Stimulated activated CD8-positive, alpha-beta memory T cell treated with anti-CD3 and anti-CD28 coated beads, Interleukin-15, amount 100 ng/mL, for 4 hours (primary cell): ENCODE data around the gene NCEH1.
"Not testable (repeated sequence)": the region's sequence is repeated elsewhere in the genome, so short reads cannot be mapped to it uniquely, and the experiment has no call there.

Experiments
- DNase-seq, 2 donors: peaks; one replicate each; pipeline ENCODE4 v3.0.0-alpha.2; 2020; ENCODE audit warnings: low read depth in 2 of 2

The NCEH1 gene, protein sequence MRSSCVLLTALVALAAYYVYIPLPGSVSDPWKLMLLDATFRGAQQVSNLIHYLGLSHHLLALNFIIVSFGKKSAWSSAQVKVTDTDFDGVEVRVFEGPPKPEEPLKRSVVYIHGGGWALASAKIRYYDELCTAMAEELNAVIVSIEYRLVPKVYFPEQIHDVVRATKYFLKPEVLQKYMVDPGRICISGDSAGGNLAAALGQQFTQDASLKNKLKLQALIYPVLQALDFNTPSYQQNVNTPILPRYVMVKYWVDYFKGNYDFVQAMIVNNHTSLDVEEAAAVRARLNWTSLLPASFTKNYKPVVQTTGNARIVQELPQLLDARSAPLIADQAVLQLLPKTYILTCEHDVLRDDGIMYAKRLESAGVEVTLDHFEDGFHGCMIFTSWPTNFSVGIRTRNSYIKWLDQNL

DNA sequence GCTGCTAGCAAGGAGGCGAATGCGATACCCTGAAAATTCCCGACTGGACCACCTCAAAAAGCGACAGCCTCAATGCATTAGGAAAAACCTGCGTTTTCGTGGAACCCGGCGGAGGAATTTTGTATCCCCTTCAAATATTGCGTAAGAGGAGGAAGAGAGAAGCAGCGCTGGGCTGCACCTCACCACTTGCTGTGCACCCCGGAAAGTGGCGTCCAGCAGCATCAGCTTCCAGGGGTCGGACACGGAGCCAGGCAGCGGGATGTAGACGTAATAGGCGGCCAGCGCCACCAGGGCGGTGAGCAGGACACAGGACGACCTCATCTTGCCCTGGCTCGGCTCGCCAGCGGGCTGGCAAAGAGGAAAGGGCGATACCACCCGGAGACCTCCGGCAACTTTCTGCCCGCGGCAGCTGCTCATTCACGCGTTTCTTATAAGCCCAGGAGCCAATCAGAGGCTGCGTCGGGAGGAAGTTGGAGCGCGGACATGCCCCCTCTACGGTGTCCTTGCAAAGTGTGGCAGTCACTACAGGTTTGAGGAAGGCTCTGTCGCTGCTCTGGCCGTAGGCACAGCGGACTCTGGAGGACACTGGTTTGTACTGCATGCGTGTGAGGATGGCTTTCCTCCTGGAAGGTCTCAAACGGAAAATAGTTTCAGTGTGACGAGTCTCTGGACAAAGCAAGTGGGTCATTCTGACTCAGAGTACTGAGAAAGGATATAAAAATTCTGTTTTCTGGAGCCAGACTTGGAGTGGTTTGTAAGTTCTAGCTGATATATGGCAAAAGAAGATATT, at the start of gene NCEH1:
TSS of gene NCEH1 (minus strand) at position 404 of the 790 bp plus-strand sequence. CDS start at position 321, 83 bp downstream.
- peak; percentile 32 to 43 for DNase-seq

DNA sequence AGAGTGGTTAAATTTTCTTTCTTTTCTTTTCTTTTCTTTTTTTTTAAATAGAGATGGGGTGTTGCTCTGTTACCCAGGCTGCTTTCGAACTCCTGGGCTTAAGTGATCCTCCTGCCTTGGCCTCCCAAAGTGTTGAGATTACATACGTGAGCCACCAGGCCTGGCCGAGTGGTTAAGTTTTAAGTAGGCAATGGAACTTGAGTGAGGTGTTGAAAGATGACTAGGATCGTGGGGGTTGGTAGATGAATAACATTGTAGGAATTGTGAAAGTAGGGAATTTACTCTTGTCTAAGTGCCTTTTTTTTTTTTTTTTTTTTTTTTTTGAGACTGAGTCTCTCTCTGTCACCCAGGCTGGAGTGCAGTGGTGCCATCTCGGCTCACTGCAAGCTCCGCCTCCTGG, 49.5 kb upstream of the NCEH1 start:
- not testable (repeated sequence) for DNase-seq

DNA sequence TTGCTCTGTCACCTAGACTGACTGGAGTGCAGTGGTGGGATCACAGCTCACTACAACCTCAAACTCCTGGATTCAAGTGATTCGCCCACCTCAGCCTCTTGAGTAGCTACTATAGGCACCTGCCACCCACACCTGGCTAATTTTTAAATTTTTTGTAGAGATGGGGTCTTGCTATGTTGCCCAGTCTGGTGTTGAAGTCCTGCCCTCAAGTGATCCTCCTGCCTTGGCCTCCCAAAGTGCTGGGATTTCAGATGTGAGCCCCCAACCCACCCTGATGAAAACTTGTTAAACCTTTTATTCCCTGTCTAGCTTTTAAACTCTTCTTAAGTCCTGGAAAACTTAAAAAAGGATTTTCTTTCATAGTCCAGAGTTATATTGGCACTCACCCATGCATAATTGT, 42.3 kb upstream of the NCEH1 start:
- no peak for DNase-seq

DNA sequence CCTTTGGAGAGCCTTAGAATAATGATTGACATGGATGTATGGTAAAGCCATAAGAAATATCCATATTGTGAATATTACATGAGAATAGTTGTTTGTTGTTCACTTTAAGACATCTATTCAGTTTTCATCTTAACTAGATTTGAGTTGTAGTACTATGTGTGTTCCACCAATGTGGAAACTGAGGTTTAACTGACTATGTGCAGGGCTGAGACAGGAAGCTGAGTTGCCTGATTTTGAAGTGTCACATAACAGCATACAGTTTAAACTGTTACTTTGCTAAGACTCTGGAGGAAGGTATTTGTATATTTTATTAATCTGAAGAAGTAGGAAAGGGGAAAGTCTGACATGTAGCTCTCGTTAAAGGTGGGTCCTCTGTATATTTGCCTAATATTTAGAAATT, 41.8 kb upstream of the NCEH1 start:
- no peak for DNase-seq

DNA sequence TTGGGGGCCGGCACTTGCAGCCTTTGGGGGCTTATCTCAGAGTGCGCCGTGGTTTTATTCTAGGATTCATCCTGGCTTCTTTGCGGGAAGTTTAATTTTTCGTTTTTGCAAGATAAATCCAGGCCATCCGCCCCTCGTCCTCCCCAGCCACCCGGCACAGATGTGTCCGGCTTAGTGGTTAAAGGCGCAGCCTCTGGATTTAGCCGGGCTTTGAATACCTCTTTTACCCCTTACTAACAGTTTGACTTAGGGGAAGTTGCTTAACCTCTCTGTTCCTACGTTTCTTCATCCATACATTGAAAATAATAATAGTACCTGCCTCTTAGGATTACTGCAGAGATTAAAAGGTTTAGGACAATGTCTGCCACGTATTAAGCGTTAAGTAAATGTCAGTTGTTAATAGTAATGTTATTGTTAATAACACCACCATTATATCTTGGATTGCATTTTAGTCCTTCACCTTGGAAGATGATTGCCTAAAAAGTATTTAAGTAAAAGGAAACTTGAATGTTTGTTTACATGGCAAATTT, 40.4 kb upstream of the NCEH1 start:
- no peak for DNase-seq

DNA sequence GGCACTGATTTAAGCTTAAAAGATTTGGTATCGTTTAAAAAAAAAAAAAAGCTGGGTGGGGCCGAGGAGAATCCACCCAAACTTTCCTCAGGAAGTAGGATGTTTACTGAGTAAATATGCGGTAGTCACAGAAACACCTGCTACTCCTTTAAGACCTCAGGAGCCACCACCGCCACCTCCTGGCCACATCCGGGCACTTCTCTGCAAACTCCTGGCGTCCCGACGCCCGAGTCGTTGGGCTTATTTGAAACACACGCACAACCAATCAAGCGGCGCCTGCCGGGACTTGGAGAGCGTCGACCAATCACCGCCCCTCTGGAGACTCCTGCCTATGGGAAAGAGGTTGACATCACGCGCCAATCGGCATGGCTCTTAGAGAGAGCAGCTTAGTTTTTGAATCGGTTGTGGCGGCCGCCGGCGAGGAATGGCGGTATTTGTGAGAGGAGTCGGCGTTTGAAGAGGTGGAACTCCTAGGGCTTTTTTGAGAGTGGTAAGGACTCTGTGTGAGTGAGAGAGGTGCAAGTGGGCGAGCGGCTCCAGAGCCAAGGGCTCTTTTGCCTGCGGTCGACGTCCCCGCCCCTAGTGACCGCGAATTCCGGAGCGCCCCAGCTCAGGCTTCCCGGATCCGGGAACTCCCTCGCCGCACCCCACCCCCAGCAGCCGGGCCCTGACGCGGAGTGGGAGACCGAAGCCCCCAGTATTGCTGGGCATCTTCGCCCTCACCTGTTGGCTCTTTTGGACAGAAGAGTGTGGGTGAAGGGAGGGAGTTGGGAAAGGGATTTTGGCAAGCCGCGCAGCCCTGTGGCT, 39.7 kb upstream of the NCEH1 start, which contains the start of gene ECT2:
TSS of gene ECT2 (plus strand) at position 359 of the 807 bp plus-strand sequence. CDS start 3,805 bp downstream, outside the sequence.
- peak; percentile 89 to 96 for DNase-seq

DNA sequence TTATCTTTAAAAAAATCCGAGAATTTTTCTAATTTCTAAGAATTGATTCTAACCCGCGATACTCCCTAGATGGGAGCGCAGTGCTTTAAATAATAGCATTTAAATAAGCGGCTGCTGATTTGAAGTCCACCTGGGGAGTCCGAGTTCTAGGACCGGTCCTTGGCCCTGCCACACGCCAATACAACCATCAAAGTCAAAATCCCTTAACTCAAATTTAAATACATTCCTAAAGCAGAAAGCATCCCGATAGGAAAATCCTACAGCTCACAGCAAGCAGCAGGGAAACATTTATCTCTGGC, 39.2 kb upstream of the NCEH1 start:
- DNase-seq: no peak

DNA sequence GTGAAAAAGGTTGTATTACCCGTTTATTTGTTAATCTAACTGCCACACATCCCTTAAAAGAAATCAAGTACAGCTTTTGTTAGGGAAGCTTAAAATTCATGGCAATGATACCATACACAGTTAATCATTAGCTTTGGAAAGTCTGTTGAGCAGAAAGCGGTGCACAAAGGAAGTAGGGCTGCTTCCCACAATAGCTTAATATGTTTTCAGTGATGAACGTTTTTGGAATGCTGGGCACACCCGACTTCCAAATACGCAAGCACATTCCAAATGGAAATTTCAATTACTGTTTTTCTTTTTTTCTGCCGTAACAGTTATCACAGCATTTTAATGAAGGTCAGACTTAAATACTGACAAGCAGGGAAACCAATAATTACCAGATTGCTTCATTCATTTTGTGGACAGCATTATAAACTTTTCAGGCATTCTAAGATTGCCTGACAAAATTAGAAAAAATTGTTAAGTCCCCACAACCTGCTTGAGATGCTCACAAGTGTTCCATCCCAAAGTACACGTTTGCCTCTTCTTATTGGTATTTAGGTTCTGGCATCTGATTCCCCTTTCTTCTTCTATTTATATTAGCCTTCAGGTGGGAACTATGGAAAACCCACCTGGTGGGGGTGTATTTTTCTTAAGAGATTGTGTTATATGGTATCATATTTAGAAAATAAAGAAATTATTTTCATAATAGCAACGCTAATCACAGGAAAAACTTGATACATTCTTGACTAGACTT, 38.5 kb upstream of the NCEH1 start:
- DNase-seq: no peak

DNA sequence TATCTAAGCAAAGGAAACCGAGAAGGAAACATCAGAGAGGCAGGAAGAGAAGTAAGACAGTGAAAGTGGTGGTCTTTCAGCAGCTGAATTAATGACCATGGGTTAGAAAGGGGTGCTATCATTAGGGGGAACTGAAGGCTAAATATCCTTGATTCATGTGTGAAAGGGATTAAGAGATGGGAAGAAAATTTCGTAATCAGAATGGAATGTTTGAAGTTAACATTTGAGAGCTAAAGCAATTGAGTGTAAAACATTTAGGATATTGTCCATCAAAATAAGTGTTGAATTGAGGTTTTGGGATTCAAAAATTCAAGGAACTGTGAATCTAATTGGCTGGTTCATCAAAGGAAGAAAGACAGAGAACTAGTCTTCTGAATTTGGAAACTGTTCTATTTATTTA, 35.6 kb upstream of the NCEH1 start:
- no peak for DNase-seq

DNA sequence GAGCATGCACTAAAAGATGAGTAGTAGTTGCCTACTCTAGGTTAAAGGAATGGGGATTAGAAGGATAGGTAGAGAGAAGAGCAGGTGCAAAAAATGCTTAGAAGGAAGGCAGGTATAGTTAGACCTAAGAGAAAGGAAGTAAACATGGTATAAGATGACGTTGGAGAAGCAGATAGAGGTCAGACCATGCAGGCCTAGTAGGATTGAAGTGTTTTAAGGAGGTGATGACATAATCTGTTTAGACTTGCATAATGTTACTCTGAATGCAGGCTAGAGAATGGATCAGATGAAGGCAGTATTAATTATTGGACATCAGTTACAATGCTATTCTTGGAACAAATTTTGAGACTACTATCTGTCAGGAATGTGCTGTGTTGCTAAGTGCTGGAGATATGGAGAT, 28.6 kb upstream of the NCEH1 start:
- no peak for DNase-seq

DNA sequence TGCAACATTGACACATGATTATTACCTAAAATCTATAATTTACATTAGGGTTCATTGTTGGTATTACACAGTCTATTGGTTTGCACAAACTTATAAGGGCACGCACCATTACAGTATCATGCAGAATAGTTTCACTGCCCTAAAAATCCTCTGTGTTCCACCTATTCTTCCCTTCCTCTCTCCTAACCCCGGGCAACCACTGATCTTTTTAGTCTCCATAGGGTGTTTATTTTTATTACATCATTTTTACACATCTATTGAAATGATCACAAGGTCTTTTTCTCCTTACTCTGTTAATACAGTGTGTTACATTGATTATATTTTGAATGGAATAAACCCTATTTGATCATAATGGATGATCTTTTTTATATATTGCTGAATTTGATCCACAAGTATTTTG, 24.1 kb upstream of the NCEH1 start:
- no peak for DNase-seq

DNA sequence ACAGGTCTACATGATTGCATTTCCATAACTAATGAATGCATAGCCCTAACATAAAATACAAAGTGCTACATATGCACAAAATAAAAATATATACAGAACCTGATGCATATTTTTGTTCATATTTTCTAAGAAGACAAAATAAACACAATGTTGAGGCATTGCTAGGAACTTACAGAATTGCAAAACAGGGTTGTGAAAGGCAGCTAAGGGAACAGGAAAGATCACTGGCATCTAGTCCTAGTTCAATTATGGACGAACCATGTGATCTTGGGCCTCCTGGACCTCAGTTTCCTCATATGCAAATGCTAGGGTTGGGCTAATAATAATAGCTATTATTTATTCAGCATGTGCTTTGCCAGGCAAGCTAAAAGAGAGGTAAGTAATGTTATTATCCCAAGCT, 15.5 kb upstream of the NCEH1 start:
- no peak for DNase-seq

DNA sequence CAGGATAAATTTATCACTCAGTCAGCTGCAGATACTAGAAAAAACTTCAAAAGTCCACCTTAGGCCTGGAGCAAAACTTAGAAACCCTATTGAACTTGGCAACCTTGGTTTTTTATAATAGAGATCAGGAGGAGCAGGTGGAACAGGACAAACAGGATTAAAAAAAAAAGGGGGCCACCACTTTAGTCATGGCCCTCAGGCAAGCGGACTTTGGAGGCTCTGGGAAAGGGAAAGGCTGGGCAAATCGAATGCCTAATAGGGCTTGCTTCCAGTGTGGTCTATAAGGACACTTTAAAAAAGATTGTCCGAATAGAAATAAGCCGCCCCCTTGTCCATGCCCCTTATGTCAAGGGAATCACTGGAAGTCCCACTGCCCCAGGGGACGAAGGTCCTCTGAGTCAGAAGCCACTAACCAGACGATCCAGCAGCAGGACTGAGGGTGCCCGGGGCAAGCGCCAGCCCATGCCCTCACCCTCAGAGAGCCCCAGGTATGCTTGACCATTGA, 11.7 kb upstream of the NCEH1 start:
- DNase-seq: not testable (repeated sequence)

DNA sequence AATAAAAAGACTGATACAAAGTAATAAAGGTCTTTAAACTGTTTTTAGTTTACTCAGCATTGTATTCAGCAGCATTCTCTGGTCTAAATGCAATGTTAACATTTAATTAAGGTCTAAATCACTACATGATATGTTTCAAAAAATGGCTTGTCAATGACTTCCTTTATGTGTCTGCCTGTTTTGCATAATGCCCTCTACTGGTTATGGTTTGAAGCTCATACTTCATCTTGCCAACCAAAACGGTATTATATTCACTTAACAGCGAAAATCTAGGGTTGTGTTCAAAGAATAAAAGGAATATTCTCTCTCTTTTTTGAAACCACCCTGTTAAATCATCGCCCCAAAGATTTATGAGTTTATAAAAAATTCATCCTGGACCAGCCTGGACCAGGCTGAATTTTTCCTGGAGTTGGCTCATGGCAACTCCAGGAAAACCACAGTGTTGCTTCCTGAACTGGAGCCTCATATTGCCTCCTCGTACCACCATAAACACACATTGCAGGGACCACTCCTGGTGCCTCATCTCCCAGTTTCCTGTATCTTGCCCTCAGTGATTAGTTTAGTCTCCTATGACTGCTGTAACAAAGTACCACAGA, 6.7 kb upstream of the NCEH1 start:
- no peak for DNase-seq

DNA sequence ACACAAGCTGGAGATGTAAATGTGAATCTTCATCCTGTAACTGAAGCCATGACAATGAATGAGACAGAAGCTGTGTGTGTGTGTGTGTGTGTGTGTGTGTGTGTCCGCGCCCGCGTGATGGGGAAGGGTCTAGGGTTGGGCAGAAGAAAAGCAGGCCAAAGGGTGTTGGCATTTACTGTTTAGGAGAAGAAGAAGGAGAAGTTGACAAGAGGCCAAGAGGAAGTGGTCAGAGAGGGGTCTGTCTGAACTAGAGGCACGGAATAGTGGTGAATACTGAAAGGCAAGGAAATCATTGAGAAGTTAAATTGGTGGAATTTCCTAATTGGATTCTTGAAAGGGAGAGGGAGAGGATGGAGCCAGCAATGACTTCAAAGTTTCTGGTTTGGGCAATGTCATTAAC, 5.6 kb upstream of the NCEH1 start:
- no peak for DNase-seq

DNA sequence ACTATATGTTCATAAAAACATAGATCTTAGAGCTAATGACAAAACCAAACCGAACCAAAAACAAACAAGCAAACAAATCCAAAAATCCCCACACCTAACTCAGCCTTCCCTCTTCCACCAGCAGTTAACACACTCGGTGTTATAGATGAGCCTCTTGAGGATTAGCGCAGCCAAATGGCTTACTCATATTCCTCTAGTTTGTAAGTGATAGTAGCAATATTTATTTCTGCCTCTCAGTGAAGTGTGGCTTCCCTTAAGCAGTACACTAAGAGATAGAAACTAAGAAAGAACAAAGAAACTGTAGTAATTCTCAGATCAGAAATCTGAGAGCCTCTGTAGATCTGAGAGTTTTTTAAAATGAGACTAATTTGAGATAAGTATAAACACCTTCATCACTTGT, 2.4 kb upstream of the NCEH1 start:
- no peak for DNase-seq

DNA sequence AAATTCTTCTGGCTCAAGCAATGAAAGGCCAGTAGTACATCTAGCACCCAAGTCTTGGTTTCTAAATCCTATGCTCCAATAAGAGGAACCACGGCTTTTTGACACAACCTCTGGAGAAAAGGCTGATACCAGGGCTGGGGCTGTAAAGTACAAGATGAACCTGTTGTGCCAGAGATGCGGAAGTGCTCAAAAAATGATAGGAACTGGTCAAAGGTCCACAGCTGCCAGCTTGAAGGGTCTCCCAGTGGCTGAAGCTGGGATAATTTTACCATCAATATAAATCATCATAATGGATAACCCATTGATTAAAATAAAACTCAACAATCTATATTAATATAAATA, 558 bp upstream of the NCEH1 start:
- DNase-seq: no peak

DNA sequence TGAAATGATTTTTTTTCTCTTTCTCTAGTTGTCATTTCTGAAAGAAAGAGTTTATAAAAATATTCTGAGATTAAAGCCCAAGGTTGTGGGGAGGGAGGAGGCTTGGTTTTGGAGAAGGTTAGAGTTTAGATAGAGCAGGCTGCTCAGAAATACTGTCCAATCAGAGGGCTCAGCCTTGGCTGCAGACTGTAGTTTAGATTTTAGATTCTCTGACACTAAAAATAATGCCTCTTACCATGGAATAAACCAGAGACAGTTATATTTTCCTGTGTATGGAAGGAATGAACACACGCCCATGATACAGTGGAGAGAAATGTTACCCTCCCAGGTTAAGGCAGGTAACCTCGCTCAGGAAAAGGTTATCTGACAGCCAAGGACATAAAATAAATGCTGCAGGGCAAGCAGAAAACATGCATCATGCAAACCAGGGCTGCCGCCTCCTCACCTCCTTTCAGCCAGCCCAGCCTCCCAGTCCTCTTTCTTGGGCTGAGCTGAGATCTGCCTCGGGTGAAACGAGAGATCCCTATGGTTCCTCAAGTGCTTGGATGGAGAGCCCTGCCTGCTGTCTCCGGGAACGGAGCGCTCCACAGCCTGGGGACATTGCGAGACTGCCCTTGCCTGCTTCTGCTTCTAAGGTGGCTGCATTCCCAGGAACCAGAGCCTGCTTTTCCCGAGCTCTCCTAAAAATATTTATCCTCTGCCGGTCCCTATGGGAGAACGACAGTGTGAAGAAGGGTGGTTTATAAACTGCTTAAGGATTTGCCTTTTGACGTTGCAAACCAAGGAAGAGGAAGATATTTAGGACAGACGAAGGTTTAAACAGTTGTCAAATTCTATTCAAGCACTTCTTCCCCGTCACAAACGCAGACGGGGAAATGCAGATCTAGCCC, 848 bp downstream of the NCEH1 start:
- no peak for DNase-seq

DNA sequence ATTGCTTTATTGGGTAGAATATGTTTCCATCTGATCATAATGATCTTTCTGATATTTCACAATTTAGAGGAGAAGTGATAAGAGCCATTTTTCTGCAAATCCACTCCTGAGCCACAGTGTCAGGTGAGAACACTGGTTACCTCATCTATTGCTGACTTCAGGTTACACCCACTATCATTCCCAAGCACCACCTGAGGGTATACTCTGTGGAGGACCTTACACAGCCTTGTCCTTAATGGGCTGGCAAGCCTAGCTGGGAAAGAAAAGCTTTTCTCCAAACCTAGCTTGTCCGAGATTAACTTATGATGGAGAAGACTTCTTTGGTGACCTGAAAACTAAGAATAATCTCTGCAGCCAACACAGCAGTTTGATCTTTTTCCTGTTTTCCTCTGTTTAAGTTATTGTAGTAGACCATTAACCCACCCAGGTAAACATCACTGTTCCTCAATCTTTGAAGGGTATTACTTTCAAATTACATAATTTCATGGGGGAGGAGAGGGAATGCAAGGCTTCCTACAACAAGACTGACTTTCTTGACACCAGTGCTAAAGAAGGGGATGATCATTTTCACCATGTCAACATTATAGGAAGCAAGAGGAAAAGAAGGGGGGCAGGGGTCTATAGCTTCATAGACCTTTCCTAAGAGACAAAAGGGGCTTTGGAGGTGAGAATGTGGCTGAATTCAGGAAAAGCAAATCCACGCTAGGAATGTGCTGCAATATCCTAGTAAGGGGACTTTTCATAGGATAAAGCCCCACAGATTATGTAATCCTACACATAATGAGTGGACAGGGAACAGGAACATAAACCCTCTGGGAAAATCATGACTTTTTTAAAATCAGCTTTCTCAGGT, 1.7 kb downstream of the NCEH1 start:
- DNase-seq: no peak
